HG02610 (cell line): ENCODE measurements around the gene DENND4C.
"Not testable (repeated sequence)": the region's sequence is repeated elsewhere in the genome, so short reads cannot be mapped to it uniquely, and the experiment has no call there.

Experiments
- ATAC-seq: cut with Tn5 transposase; IDR thresholded peaks from one replicate; pipeline ENCODE4 v1.9.1; 2021; ENCODE audit warnings: mild to moderate bottlenecking, moderate library complexity; ENCODE audit not compliant: unreplicated experiment

DENND4C gene

GRCh38 chr9:19223724-19224123, 6.8 kb upstream of the DENND4C start:
- ATAC-seq = no peak

- ATAC-seq = no peak
Observed at GRCh38 chr9:19224563-19224962, 5.9 kb upstream of the DENND4C start.

- peak; percentile 45 for ATAC-seq
Observed at GRCh38 chr9:19229595-19230354, 718 bp upstream of the DENND4C start.

- no peak for ATAC-seq
Observed at GRCh38 chr9:19231126-19231903, 822 bp downstream of the DENND4C start.

GRCh38 chr9:19231904-19232822, 1.7 kb downstream of the DENND4C start:
- ATAC-seq = no peak

GRCh38 chr9:19232823-19233194, 2.3 kb downstream of the DENND4C start:
- peak; percentile 25 for ATAC-seq

GRCh38 chr9:19233344-19233743, 2.9 kb downstream of the DENND4C start:
- no peak for ATAC-seq

GRCh38 chr9:19239955-19240354, 9.5 kb downstream of the DENND4C start:
- ATAC-seq = no peak

- ATAC-seq = no peak
Observed at GRCh38 chr9:19241728-19242127, 11.2 kb downstream of the DENND4C start.

GRCh38 chr9:19243366-19244033, 13.0 kb downstream of the DENND4C start:
- ATAC-seq = no peak

- ATAC-seq = no peak
Observed at GRCh38 chr9:19246891-19247290, 16.4 kb downstream of the DENND4C start.

- no peak for ATAC-seq
Observed at GRCh38 chr9:19247420-19247819, 16.9 kb downstream of the DENND4C start.

GRCh38 chr9:19250346-19250745, 19.9 kb downstream of the DENND4C start:
- not testable (repeated sequence) for ATAC-seq

GRCh38 chr9:19251203-19251602, 20.7 kb downstream of the DENND4C start:
- ATAC-seq = not testable (repeated sequence)

- ATAC-seq = not testable (repeated sequence)
Observed at GRCh38 chr9:19251622-19252021, 21.1 kb downstream of the DENND4C start.

GRCh38 chr9:19252174-19252884, 21.8 kb downstream of the DENND4C start:
- ATAC-seq = no peak

GRCh38 chr9:19252885-19253219, 22.4 kb downstream of the DENND4C start:
- ATAC-seq = no peak

- ATAC-seq = no peak
Observed at GRCh38 chr9:19255112-19255511, 24.6 kb downstream of the DENND4C start.

GRCh38 chr9:19255821-19256220, 25.3 kb downstream of the DENND4C start:
- ATAC-seq = no peak

- not testable (repeated sequence) for ATAC-seq
Observed at GRCh38 chr9:19259665-19260255, 29.3 kb downstream of the DENND4C start.
